Testis (tissue), 2 donors: ENCODE measurements around the gene CGB1.

Experiments
- POLR2A ChIP-seq: fragments of 450-650 bp; IDR thresholded peaks from one replicate; pipeline ENCODE4 v1.6.1; 2017; ENCODE audit warnings: antibody characterized with exemption, mild to moderate bottlenecking, moderate library complexity
- TF ChIP-seq, protein P1 (sequence below), 3 experiments: fragments of 450-650 bp in 2 of 3; fragments of 200-600 bp in 1 of 3; sonication (generic) in 1 of 3; IDR thresholded peaks; one replicate each; pipeline ENCODE4 v1.5.1; 2016 to 2019; ENCODE audit warnings: antibody characterized with exemption in 3 of 3, mild to moderate bottlenecking in 2 of 3, moderate library complexity in 1 of 3

DNA sequence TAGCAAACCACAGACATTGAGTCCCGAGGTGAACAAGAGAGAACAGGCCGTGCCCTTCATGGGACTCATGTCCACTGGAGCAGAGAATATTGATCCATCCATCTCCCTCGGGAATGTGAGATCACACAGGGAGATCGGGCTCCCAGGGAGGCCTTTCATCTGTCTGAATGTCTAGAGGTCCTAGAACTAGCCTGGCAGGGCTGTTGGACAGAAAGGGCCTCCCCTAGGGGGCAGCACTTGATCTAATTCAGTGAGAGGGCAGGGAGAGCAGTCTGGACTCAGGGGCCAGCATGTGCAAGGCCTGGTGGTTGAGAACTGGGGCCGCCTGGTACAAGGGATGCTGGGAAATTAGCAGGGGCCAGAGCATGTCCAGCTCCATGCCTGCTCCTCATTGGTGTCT, 38.7 kb downstream of the CGB1 start:
- TF ChIP-seq, protein P1, sequence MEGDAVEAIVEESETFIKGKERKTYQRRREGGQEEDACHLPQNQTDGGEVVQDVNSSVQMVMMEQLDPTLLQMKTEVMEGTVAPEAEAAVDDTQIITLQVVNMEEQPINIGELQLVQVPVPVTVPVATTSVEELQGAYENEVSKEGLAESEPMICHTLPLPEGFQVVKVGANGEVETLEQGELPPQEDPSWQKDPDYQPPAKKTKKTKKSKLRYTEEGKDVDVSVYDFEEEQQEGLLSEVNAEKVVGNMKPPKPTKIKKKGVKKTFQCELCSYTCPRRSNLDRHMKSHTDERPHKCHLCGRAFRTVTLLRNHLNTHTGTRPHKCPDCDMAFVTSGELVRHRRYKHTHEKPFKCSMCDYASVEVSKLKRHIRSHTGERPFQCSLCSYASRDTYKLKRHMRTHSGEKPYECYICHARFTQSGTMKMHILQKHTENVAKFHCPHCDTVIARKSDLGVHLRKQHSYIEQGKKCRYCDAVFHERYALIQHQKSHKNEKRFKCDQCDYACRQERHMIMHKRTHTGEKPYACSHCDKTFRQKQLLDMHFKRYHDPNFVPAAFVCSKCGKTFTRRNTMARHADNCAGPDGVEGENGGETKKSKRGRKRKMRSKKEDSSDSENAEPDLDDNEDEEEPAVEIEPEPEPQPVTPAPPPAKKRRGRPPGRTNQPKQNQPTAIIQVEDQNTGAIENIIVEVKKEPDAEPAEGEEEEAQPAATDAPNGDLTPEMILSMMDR (IDR thresholded peaks at IDR 0.05), result no peak
- TF ChIP-seq POLR2A, result no peak
